Skeletal muscle tissue (tissue), 4 donors: Measurements from ENCODE around the gene CACNG6. TPM values are rescaled to one million over a fixed set of nuclear protein-coding genes. Genes with fewer than 3 reads are reported as not detected.
"Not testable (repeated sequence)": the region's sequence is repeated elsewhere in the genome, so short reads cannot be mapped to it uniquely, and the experiment has no call there.

Source experiments
- H3K27ac ChIP-seq: one replicate; pipeline ENCODE4 v1.7.0; 2013; ENCODE audit warnings: mild to moderate bottlenecking, low read depth, low read length, inconsistent platforms
- H3K27me3 ChIP-seq, 3 donors: one replicate each; pipeline ENCODE4 v1.7.0; 2013; ENCODE audit warnings: low read length in 3 of 3; ENCODE audit not compliant: control insufficient read depth in 3 of 3, insufficient read depth in 3 of 3
- H3K36me3 ChIP-seq, 3 donors: one replicate each; pipeline ENCODE4 v1.7.0; 2013; ENCODE audit warnings: low read length in 3 of 3; ENCODE audit not compliant: control insufficient read depth in 3 of 3, insufficient read depth in 3 of 3
- H3K4me1 ChIP-seq, 3 donors: one replicate each; pipeline ENCODE4 v1.7.0; 2013; ENCODE audit warnings: low read length in 3 of 3, mild to moderate bottlenecking in 3 of 3; ENCODE audit not compliant: control insufficient read depth in 3 of 3, insufficient read depth in 3 of 3
- H3K4me3 ChIP-seq, 3 donors: one replicate each; pipeline ENCODE4 v1.7.0; 2013; ENCODE audit warnings: low read length in 3 of 3
- H3K9ac ChIP-seq, 3 donors: one replicate each; pipeline ENCODE4 v1.7.0; 2013; ENCODE audit warnings: low read length in 3 of 3, mild to moderate bottlenecking in 3 of 3, moderate library complexity in 2 of 3, low read depth in 1 of 3
- H3K9me3 ChIP-seq, 3 donors: one replicate each; pipeline ENCODE4 v1.7.0; 2013; ENCODE audit warnings: low read length in 3 of 3; ENCODE audit not compliant: control insufficient read depth in 3 of 3
- total RNA-seq: library from RNA; depleted of rRNA; stranded (reverse); fragments of >200 nt; gene quantifications from one replicate; pipeline ENCODE4 v1.2.3, GENCODE V29; 2014
- donor health status: Osteomylitis.

The CACNG6 gene
- total RNA-seq = 17.7 TPM

DNA sequence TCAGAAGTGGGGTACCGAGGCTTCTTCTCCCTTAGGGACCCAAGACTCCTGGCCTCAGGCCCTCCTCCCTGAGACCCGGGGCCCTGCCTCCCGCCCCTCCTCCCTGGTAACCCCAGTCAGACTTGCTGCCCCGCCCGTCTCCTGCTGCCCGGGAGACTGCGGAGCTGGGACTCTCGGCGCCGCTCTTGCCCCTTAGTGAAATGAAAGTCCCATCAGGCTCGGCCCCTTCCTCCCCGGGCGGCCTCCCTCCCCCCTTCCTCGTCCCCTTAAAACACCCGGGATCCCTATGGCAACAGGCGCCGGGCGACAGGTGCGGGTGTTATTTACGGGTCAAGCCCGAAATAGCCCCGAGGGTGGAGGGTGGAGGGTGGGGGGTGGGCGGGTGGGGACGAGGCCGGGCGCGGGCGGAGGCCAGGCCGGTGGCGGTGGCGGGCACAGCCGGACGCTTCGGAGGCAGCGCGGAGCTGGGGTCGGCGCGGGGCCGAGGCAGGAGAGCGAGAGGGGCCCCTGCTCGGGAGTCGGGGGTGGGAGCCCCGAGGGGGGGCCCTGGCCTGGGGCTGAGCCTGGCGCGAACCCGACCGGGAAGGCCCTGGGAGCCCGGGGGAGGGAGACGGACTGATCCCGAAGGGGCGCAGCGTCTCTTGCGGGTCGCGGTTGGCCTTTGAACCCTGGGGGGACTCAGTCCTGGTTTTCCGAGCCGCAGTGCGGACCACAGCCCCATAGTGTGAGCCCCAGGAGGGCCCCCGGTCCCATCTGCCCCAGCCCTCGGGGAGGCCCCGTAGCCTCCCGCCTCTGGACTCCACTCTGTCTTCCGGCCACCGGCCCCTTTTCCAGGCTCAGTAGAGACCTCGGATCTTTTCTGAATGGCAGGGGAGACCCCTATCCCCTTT lies at the start of gene CACNG6:
CACNG6 (plus strand) TSS at position 414 of the 890 bp plus-strand sequence. CDS start 1,241 bp downstream, outside the sequence.
- peak within 1 kb of the TSS; percentile 95 for H3K27ac ChIP-seq
- H3K27me3 ChIP-seq = peaks cover 4 to 20% (median 14%) of the 10 kb centered on the region in 3 donors
- no peaks in the 10 kb centered on the region for H3K9me3 ChIP-seq
- H3K4me3 ChIP-seq = peak within 1 kb of the TSS; percentile 73 to 78 (median 76)
- H3K9ac ChIP-seq = peak within 1 kb of the TSS; percentile 82 to 91 (median 83)
- H3K4me1 ChIP-seq = peaks cover 24 to 37% (median 33%) of the 10 kb centered on the region in 3 donors
- H3K36me3 ChIP-seq = no peaks in the 10 kb centered on the region

DNA sequence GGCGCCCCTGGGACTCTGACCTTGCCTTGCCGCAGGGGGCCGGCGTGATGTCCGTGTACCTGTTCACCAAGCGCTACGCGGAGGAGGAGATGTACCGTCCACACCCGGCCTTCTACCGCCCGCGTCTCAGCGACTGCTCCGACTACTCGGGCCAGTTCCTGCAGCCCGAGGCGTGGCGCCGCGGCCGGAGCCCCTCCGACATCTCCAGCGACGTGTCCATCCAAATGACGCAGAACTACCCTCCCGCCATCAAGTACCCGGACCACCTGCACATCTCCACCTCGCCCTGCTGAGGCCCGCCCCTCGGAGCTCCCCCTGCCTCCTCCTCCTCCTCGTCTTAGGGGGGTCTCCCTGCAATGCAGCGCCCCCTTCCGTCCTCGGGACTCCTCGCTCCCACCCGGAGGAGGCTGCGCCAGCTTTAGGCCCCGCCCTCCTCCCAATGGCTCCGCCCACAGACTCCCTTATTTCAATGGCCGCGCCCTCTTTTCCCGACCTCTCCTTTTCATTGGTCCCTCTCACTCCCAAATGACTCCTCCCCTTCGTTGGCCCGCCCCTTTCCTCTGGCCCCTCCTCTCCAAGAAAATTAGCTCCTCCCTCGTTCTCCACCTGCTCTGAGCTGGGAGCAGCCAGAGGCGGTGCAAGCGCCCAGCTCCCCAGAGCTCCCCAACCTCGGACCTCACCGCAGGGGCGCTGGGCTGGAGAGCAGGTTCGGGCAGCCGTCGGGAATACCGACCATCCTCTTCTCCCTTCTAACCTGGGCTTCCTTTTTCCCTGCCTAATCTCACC lies 49.2 kb upstream of the CACNG6 start:
- peaks cover 36 to 48% (median 40%) of the 10 kb centered on the region in 3 donors for H3K27me3 ChIP-seq

GRCh38 chr19:53944416-53944815 lies 47.0 kb upstream of the CACNG6 start:
- H3K9me3 ChIP-seq = no peaks in the 10 kb centered on the region
- H3K9ac ChIP-seq = no peak overlapping the region
- no peak overlapping the region for H3K4me3 ChIP-seq
- H3K4me1 ChIP-seq = no peaks in the 10 kb centered on the region
- H3K36me3 ChIP-seq = no peaks in the 10 kb centered on the region
- peaks cover 36 to 47% (median 47%) of the 10 kb centered on the region in 3 donors for H3K27me3 ChIP-seq
- no peak overlapping the region for H3K27ac ChIP-seq

More for the DNA sequence above, 49.2 kb upstream of the CACNG6 start:
- no peaks in the 10 kb centered on the region for H3K4me1 ChIP-seq
- no peak overlapping the region for H3K9ac ChIP-seq
- H3K4me3 ChIP-seq = no peak overlapping the region
- no peak overlapping the region for H3K27ac ChIP-seq
- no peaks in the 10 kb centered on the region for H3K36me3 ChIP-seq
- H3K9me3 ChIP-seq = no peaks in the 10 kb centered on the region

DNA sequence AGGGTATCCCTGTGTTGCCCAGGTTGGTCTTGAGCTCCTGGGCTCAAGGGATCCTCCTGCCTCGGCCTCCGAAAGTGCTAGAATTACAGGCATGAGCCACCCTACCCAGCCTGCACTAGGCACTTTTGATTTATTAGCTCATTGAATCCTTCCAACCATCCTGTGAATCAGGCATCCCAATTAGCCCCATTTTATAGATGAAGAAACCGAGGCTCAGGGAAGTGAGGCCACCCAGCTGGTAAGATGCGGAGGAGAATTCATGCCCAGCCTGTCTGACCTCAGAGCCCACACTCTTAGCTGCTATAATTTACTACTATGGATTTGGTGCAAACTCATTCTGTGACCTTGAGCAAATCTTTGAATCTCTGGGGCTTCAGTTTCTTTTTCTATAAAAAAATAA lies 46.5 kb upstream of the CACNG6 start:
- no peak overlapping the region for H3K9ac ChIP-seq
- no peak overlapping the region for H3K27ac ChIP-seq
- H3K9me3 ChIP-seq = no peaks in the 10 kb centered on the region
- H3K27me3 ChIP-seq = peaks cover 36 to 47% (median 47%) of the 10 kb centered on the region in 3 donors
- no peaks in the 10 kb centered on the region for H3K36me3 ChIP-seq
- no peak overlapping the region for H3K4me3 ChIP-seq
- no peaks in the 10 kb centered on the region for H3K4me1 ChIP-seq

DNA sequence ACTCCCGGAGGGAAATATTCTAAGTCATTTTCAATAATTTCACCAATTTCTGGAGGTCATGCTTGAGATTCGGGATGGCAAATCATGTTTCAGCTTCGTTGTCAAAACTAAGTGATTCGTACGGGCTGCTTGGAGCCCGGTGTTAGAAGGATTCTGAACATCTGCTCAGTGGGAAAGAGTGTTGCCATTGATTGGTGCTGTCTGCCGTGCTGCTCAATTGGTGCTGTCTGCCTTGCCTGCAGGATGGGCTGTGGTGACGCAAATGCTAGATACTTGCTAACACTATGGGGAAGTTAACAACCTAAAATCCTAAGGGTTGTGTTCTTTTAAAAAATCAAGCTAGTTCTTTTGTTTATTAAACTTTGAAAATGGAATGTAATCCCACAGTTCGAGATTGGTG lies 46.0 kb upstream of the CACNG6 start:
- Histone ChIP-seq H3K4me1 (no peaks in the 10 kb centered on the region), H3K9me3 (no peaks in the 10 kb centered on the region), H3K27me3 (peaks cover 36 to 46% (median 45%) of the 10 kb centered on the region in 3 donors)

DNA sequence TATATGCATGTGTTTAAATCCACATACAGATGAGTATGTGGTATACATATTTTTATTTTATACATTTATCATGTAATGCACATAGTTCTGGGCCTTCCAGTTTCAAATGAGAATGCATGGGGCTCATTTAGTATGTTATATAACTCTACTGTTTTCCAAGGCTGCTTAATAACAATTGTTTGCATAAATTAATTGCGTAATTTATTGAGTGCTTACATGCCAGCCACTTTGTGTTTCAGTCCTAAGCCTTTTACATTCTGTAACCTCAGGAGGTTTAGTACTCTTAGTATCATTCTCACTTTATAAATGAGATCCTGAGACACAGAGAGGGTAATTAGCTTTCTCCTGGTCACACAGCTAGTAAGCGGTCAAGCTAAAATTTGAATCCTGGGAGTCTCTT lies 45.4 kb upstream of the CACNG6 start:
- Histone ChIP-seq H3K9me3 (no peaks in the 10 kb centered on the region), H3K27me3 (peaks cover 36 to 45% (median 43%) of the 10 kb centered on the region in 3 donors), H3K9ac (no peak overlapping the region), H3K4me3 (no peak overlapping the region), H3K27ac (no peak overlapping the region), H3K36me3 (no peaks in the 10 kb centered on the region), H3K4me1 (no peaks in the 10 kb centered on the region)

More for the DNA sequence above, 46.0 kb upstream of the CACNG6 start:
- Histone ChIP-seq H3K9ac (no peak overlapping the region), H3K4me3 (no peak overlapping the region), H3K36me3 (no peaks in the 10 kb centered on the region), H3K27ac (no peak overlapping the region)

GRCh38 chr19:53947624-53948023 lies 43.8 kb upstream of the CACNG6 start:
- H3K4me1 ChIP-seq = no peaks in the 10 kb centered on the region
- H3K36me3 ChIP-seq = no peaks in the 10 kb centered on the region
- H3K9ac ChIP-seq = no peak overlapping the region
- peaks cover 20 to 32% (median 27%) of the 10 kb centered on the region in 3 donors for H3K27me3 ChIP-seq
- no peak overlapping the region for H3K4me3 ChIP-seq
- H3K9me3 ChIP-seq = no peaks in the 10 kb centered on the region
- no peak overlapping the region for H3K27ac ChIP-seq

DNA sequence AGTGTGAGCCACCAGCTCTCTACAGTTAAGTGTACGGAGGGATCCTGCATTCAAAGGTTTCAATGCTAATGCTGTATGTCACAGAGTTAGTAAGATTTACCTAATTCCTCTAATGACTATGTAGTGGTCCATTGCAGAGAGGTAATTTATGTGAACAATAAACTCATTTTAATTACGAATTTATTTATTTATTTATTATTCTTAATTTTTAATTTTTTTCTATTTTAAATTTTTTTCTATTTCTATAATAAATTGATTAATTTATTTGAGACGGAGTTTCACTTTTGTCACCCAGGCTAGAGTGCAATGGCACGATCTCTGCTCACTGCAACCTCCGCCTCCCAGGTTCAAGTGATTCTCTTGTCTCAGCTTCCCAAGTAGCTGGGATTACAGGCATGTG lies 42.8 kb upstream of the CACNG6 start:
- not testable (repeated sequence) for H3K36me3 ChIP-seq, H3K9me3 ChIP-seq, H3K4me1 ChIP-seq, H3K9ac ChIP-seq, H3K27ac ChIP-seq, H3K4me3 ChIP-seq
- peaks cover 16 to 30% (median 22%) of the 10 kb centered on the region in 3 donors for H3K27me3 ChIP-seq

GRCh38 chr19:53951436-53951835 lies 40.0 kb upstream of the CACNG6 start:
- H3K4me1 ChIP-seq = no peaks in the 10 kb centered on the region
- H3K9ac ChIP-seq = no peak overlapping the region
- H3K4me3 ChIP-seq = no peak overlapping the region
- no peak overlapping the region for H3K27ac ChIP-seq
- peaks cover 0 to 4% (median 0%) of the 10 kb centered on the region in 3 donors for H3K9me3 ChIP-seq
- no peaks in the 10 kb centered on the region for H3K36me3 ChIP-seq
- peaks cover 5 to 15% (median 10%) of the 10 kb centered on the region in 3 donors for H3K27me3 ChIP-seq
